Lung (tissue), 12 donors: Measurements from ENCODE around the gene ADAMTS17. TPM values are rescaled to one million over a fixed set of nuclear protein-coding genes. Genes with fewer than 3 reads are reported as not detected.

ENCODE experiments used
- ATAC-seq: fragments of 200-7000 bp; cut with Tn5 transposase; one replicate; pipeline ENCODE4 v1.9.1; 2020; ENCODE audit warnings: moderate number of reproducible peaks; ENCODE audit not compliant: insufficient read depth, low FRiP score
- DNase-seq, 3 donors: peaks; one replicate each; pipeline ENCODE4 v3.0.0-alpha.2; 2013 to 2017
- H3K27ac ChIP-seq, 2 donors: one replicate each; pipeline ENCODE4 v1.5.1; 2013; ENCODE audit warnings: mild to moderate bottlenecking in 2 of 2, moderate library complexity in 2 of 2, control low read depth in 1 of 2, inconsistent platforms in 1 of 2, low read depth in 1 of 2, low read length in 1 of 2
- H3K27me3 ChIP-seq, 3 donors: one replicate each; pipeline ENCODE4 v1.5.1; 2013; ENCODE audit warnings: low read length in 2 of 3; ENCODE audit not compliant: control insufficient read depth in 3 of 3, insufficient read depth in 3 of 3
- H3K36me3 ChIP-seq, 4 donors: one replicate each; pipeline ENCODE4 v1.5.1; 2013; ENCODE audit warnings: low read length in 4 of 4, mild to moderate bottlenecking in 1 of 4, moderate library complexity in 1 of 4; ENCODE audit not compliant: control insufficient read depth in 4 of 4, insufficient read depth in 4 of 4
- H3K4me1 ChIP-seq, 5 donors: one replicate each; pipeline ENCODE4 v1.5.1; 2013; ENCODE audit warnings: low read length in 5 of 5, mild to moderate bottlenecking in 2 of 5, moderate library complexity in 1 of 5; ENCODE audit not compliant: control insufficient read depth in 5 of 5, insufficient read depth in 5 of 5
- H3K4me3 ChIP-seq: one replicate; pipeline ENCODE4 v1.5.1; 2013; ENCODE audit warnings: mild to moderate bottlenecking, control low read depth, moderate library complexity
- H3K9ac ChIP-seq, 2 donors: one replicate each; pipeline ENCODE4 v1.5.1; 2013; ENCODE audit warnings: low read length in 2 of 2, control low read depth in 1 of 2; ENCODE audit not compliant: insufficient read depth in 1 of 2
- H3K9me3 ChIP-seq, 4 donors: one replicate each; pipeline ENCODE4 v1.5.1; 2013; ENCODE audit warnings: low read length in 3 of 4, mild to moderate bottlenecking in 1 of 4, moderate library complexity in 1 of 4; ENCODE audit not compliant: control insufficient read depth in 4 of 4, insufficient read depth in 3 of 4
- CTCF ChIP-seq: IDR thresholded peaks from 2 replicates; pipeline ENCODE4 v1.5.1; 2012; ENCODE audit warnings: mild to moderate bottlenecking; ENCODE audit errors: control extremely low read depth, extremely low read depth
- WGBS, 2 donors: extraction: QIAGEN DNeasy Blood & Tissue Kit; methylation state at CpG; one replicate each; pipeline ENCODE4 v1.1.7; 2013; 5-methylcytosine and 5-hydroxymethylcytosine counted together
- polyA plus RNA-seq, 2 donors: library from polyadenylated mRNA; stranded (reverse); fragments of 200-250 nt; gene quantifications; one replicate each; pipeline ENCODE4 v1.2.1, GENCODE V29; 2013
- total RNA-seq, 2 donors: library from RNA; depleted of rRNA in 1 of 2; stranded (reverse); fragments of >200 nt in 1 of 2; gene quantifications; one replicate each; pipeline ENCODE4 v1.2.1, GENCODE V29; 2014 to 2021
- donor health status: control.
- donor health status: control.
- donor health status: Bipolar disorder and iron deficiency.
- donor health status: healthy.
- donor health status: DM: yes; HTN: yes; CAD: no.

ADAMTS17 gene
- total and polyA plus RNA-seq, 4 donors, result 0.47 to 6.6 (median 2.2) TPM

- no peak for TF ChIP-seq CTCF
- Histone ChIP-seq H3K36me3 (no peaks in the 10 kb centered on the region), H3K27me3 (no peaks in the 10 kb centered on the region), H3K4me1 (peaks cover 0 to 24% (median 6%) of the 10 kb centered on the region in 5 donors), H3K27ac (no peak overlapping the region), H3K4me3 (no peak overlapping the region), H3K9me3 (no peaks in the 10 kb centered on the region), H3K9ac (no peak overlapping the region)
- ATAC-seq, result no peak
- WGBS, 2 donors, result 89 to 94% methylated on average over 2 of the region's 2 CpGs
- DNase-seq, result no peak
Observed at GRCh38 chr15:100037901-100038300, 303.9 kb downstream of the ADAMTS17 start.

- no peaks in the 10 kb centered on the region for H3K36me3 ChIP-seq
- H3K9me3 ChIP-seq, result no peaks in the 10 kb centered on the region
- DNase-seq (no peak), ATAC-seq (no peak)
- no peak overlapping the region for H3K9ac ChIP-seq
- H3K27ac ChIP-seq, result no peak overlapping the region
- H3K4me3 ChIP-seq, result no peak overlapping the region
- TF ChIP-seq CTCF, result no peak
- 83 to 96% methylated on average over 6 of the region's 6 CpGs for WGBS, 2 donors
- no peaks in the 10 kb centered on the region for H3K27me3 ChIP-seq
- peaks cover 0 to 11% (median 0%) of the 10 kb centered on the region in 5 donors for H3K4me1 ChIP-seq
Observed at GRCh38 chr15:100036015-100036414, 305.8 kb downstream of the ADAMTS17 start.

- no peak for TF ChIP-seq CTCF
- 78 to 88% methylated on average over 7 of the region's 7 CpGs for WGBS, 2 donors
- Histone ChIP-seq H3K9ac (no peak overlapping the region), H3K4me3 (no peak overlapping the region), H3K27me3 (no peaks in the 10 kb centered on the region), H3K27ac (no peak overlapping the region), H3K36me3 (no peaks in the 10 kb centered on the region), H3K4me1 (peaks cover 0 to 4% (median 0%) of the 10 kb centered on the region in 5 donors), H3K9me3 (peaks cover 0 to 2% (median 0%) of the 10 kb centered on the region in 4 donors)
- ATAC-seq (no peak), DNase-seq (no peak)
Observed at GRCh38 chr15:100034191-100034590, 307.6 kb downstream of the ADAMTS17 start.
